HG03060 (cell line): Measurements from ENCODE around the gene SGF29.
"Not testable (repeated sequence)": the region's sequence is repeated elsewhere in the genome, so short reads cannot be mapped to it uniquely, and the experiment has no call there.

Experiments
- ATAC-seq: cut with Tn5 transposase; IDR thresholded peaks from one replicate; pipeline ENCODE4 v1.9.1; 2021; ENCODE audit warnings: low read depth, moderate number of reproducible peaks; ENCODE audit not compliant: unreplicated experiment

SGF29 gene

GRCh38 chr16:28638359-28638758 is 84.6 kb downstream of the SGF29 start:
- not testable (repeated sequence) for ATAC-seq

- ATAC-seq: not testable (repeated sequence)
These were observed 86.2 kb downstream of the SGF29 start for GRCh38 chr16:28639959-28640358.
